SK-N-MC (cell line): Measurements from ENCODE around the gene SH2D3A.

Source experiments
- EZH2 ChIP-seq: fragments of 200-600 bp; sonication (generic); IDR thresholded peaks from one replicate; pipeline ENCODE4 v1.6.1; 2017; ENCODE audit warnings: antibody characterized with exemption
- POLR2AphosphoS5 ChIP-seq: IDR thresholded peaks from 2 replicates; pipeline ENCODE4 v1.6.1; 2012; ENCODE audit warnings: mild to moderate bottlenecking, low read depth, low read length, borderline replicate concordance

DNA sequence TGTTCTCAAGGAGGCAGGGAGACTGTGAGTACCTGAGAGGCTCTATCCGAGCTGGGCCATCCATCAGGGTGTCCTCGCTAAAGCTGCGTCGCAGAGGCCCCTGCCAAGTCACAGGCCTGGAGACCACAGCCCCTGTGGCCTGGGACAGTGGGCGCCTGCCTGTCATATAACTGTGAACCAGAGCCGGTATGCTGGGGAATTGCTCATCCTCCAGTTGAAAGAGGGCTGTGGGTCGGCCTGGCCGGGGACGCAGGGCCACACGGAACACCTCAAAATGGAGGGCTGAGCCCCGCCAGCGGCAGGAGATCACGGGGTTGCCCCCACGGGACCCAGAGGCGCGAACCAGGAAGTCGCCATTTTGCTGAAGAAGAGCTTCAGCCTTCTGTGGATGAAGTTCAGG lies 6.6 kb downstream of the SH2D3A start:
- TF ChIP-seq POLR2AphosphoS5 (no peak), EZH2 (no peak)
